Measurements from ENCODE around the gene TTYH1.

- TF ChIP-seq, protein P1, sequence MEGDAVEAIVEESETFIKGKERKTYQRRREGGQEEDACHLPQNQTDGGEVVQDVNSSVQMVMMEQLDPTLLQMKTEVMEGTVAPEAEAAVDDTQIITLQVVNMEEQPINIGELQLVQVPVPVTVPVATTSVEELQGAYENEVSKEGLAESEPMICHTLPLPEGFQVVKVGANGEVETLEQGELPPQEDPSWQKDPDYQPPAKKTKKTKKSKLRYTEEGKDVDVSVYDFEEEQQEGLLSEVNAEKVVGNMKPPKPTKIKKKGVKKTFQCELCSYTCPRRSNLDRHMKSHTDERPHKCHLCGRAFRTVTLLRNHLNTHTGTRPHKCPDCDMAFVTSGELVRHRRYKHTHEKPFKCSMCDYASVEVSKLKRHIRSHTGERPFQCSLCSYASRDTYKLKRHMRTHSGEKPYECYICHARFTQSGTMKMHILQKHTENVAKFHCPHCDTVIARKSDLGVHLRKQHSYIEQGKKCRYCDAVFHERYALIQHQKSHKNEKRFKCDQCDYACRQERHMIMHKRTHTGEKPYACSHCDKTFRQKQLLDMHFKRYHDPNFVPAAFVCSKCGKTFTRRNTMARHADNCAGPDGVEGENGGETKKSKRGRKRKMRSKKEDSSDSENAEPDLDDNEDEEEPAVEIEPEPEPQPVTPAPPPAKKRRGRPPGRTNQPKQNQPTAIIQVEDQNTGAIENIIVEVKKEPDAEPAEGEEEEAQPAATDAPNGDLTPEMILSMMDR (conservative IDR thresholded peaks at IDR 0.05; ENCODE audit: low read depth, low read length), result no peak
- TF ChIP-seq POLR2A (IDR thresholded peaks at IDR 0.05; ENCODE audit: low read depth, low read length) (no peak), SMC3 (IDR thresholded peaks at IDR 0.05; ENCODE audit: low read depth, low read length) (no peak), RCOR1 (IDR thresholded peaks at IDR 0.05; ENCODE audit: insufficient replicate concordance, low read length) (no peak), CEBPB (IDR thresholded peaks at IDR 0.05; ENCODE audit: low read depth, low read length) (no peak), MAFK (IDR thresholded peaks at IDR 0.05; ENCODE audit: low read depth, low read length) (no peak)
- TF ChIP-seq, protein P2, sequence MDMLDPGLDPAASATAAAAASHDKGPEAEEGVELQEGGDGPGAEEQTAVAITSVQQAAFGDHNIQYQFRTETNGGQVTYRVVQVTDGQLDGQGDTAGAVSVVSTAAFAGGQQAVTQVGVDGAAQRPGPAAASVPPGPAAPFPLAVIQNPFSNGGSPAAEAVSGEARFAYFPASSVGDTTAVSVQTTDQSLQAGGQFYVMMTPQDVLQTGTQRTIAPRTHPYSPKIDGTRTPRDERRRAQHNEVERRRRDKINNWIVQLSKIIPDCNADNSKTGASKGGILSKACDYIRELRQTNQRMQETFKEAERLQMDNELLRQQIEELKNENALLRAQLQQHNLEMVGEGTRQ (IDR thresholded peaks at IDR 0.05; ENCODE audit: low read depth, low read length), result no peak
- TF ChIP-seq, protein P3, sequence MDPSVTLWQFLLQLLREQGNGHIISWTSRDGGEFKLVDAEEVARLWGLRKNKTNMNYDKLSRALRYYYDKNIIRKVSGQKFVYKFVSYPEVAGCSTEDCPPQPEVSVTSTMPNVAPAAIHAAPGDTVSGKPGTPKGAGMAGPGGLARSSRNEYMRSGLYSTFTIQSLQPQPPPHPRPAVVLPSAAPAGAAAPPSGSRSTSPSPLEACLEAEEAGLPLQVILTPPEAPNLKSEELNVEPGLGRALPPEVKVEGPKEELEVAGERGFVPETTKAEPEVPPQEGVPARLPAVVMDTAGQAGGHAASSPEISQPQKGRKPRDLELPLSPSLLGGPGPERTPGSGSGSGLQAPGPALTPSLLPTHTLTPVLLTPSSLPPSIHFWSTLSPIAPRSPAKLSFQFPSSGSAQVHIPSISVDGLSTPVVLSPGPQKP (IDR thresholded peaks at IDR 0.05; ENCODE audit: borderline replicate concordance, low read depth, low read length), result no peak
These were observed 36.7 kb downstream of the TTYH1 start for GRCh38 chr19:54451997-54452396.

All from IMR-90 (cell line).